Measurements from ENCODE around the gene HNRNPUL2. TPM values are rescaled to one million over a fixed set of nuclear protein-coding genes. Genes with fewer than 3 reads are reported as not detected.
"Not testable (repeated sequence)": the region's sequence is repeated elsewhere in the genome, so short reads cannot be mapped to it uniquely, and the experiment has no call there.

Gene HNRNPUL2
- total RNA-seq, 1 donor from 2014 or later: 46.1 TPM

- no peaks in the 10 kb centered on the region for H3K27me3 ChIP-seq (ENCODE audit: low read depth)
- DNase-seq: no peak
- peaks cover 31% of the 10 kb centered on the region for H3K36me3 ChIP-seq
- no peak for ATAC-seq
- H3K4me3 ChIP-seq: no peak overlapping the region
- no peaks in the 10 kb centered on the region for H3K9me3 ChIP-seq
- H3K27ac ChIP-seq: no peak overlapping the region
- intact Hi-C loops (cut with DNase I): no loop called here
- no peak for TF ChIP-seq CTCF (IDR thresholded peaks at IDR 0.05)
- peaks cover 28% of the 10 kb centered on the region for H3K4me1 ChIP-seq
Observed at GRCh38 chr11:62752177-62752785, 25.0 kb upstream of the HNRNPUL2 start.

GRCh38 chr11:62749931-62750330 lies 22.7 kb upstream of the HNRNPUL2 start:
- H3K4me3 ChIP-seq; ATAC-seq; DNase-seq; H3K27ac ChIP-seq; intact Hi-C loops (cut with DNase I); H3K27me3 ChIP-seq (ENCODE audit: low read depth); H3K9me3 ChIP-seq: not testable (repeated sequence)
- Histone ChIP-seq H3K36me3 (peaks cover 31% of the 10 kb centered on the region), H3K4me1 (peaks cover 28% of the 10 kb centered on the region)

- no peak for TF ChIP-seq CTCF (IDR thresholded peaks at IDR 0.05)
- Histone ChIP-seq H3K27me3 (ENCODE audit: low read depth) (no peaks in the 10 kb centered on the region), H3K9me3 (no peaks in the 10 kb centered on the region), H3K4me3 (no peak overlapping the region), H3K36me3 (peaks cover 27% of the 10 kb centered on the region), H3K4me1 (peaks cover 12% of the 10 kb centered on the region), H3K27ac (no peak overlapping the region)
- DNase-seq (no peak), ATAC-seq (no peak)
- intact Hi-C loops (cut with DNase I): no loop called here
Observed at GRCh38 chr11:62747475-62748160, 20.4 kb upstream of the HNRNPUL2 start.

- Histone ChIP-seq H3K9me3 (no peaks in the 10 kb centered on the region), H3K4me3 (no peak overlapping the region), H3K27ac (no peak overlapping the region), H3K4me1 (peaks cover 10% of the 10 kb centered on the region), H3K36me3 (peaks cover 96% of the 10 kb centered on the region), H3K27me3 (ENCODE audit: low read depth) (no peaks in the 10 kb centered on the region)
- no peak for DNase-seq
- intact Hi-C loops (cut with DNase I): no loop called here
- no peak for TF ChIP-seq CTCF (IDR thresholded peaks at IDR 0.05)
- ATAC-seq: no peak
Observed at GRCh38 chr11:62737196-62737595, 9.9 kb upstream of the HNRNPUL2 start.

GRCh38 chr11:62732830-62733229 lies 5.6 kb upstream of the HNRNPUL2 start:
- ATAC-seq (no peak), DNase-seq (no peak)
- no peaks in the 10 kb centered on the region for H3K9me3 ChIP-seq
- TF ChIP-seq CTCF (IDR thresholded peaks at IDR 0.05): no peak
- no peak overlapping the region for H3K27ac ChIP-seq
- intact Hi-C loops (cut with DNase I): no loop called here
- peaks cover 64% of the 10 kb centered on the region for H3K36me3 ChIP-seq
- H3K4me3 ChIP-seq: no peak overlapping the region
- H3K4me1 ChIP-seq: peaks cover 29% of the 10 kb centered on the region
- no peaks in the 10 kb centered on the region for H3K27me3 ChIP-seq (ENCODE audit: low read depth)

GRCh38 chr11:62730076-62730475 lies 2.8 kb upstream of the HNRNPUL2 start:
- Histone ChIP-seq H3K4me1 (peaks cover 40% of the 10 kb centered on the region), H3K4me3 (peak overlapping the region; percentile 96), H3K36me3 (peaks cover 36% of the 10 kb centered on the region)
- intact Hi-C loops (cut with DNase I); H3K27me3 ChIP-seq (ENCODE audit: low read depth); H3K9me3 ChIP-seq; DNase-seq; H3K27ac ChIP-seq; ATAC-seq: not testable (repeated sequence)

All from lower lobe of right lung (tissue), 2 donors.